Upper lobe of left lung (tissue), 6 donors: ENCODE measurements around the gene ERFE. TPM values are rescaled to one million over a fixed set of nuclear protein-coding genes. Genes with fewer than 3 reads are reported as not detected.

ENCODE experiments used
- ATAC-seq, 2 donors: fragments of 200-7000 bp; cut with Tn5 transposase; one replicate each; pipeline ENCODE4 v1.9.1; 2022; ENCODE audit warnings: mild to moderate bottlenecking in 2 of 2, moderate library complexity in 2 of 2; ENCODE audit not compliant: low FRiP score in 2 of 2
- DNase-seq, 2 donors: peaks; one replicate each; pipeline ENCODE4 v3.0.0-alpha.2; 2019 to 2020
- H3K27ac ChIP-seq, 4 donors: fragments of 200-600 bp; sonication (generic); one replicate each; pipeline ENCODE4 v1.5.1; 2016 to 2019
- H3K27me3 ChIP-seq, 4 donors: fragments of 200-600 bp; sonication (generic); one replicate each; pipeline ENCODE4 v1.5.1; 2017 to 2019
- H3K36me3 ChIP-seq, 4 donors: fragments of 200-600 bp; sonication (generic); one replicate each; pipeline ENCODE4 v1.5.1; 2016 to 2019
- H3K4me1 ChIP-seq, 4 donors: fragments of 200-600 bp; sonication (generic); one replicate each; pipeline ENCODE4 v1.5.1; 2018 to 2019
- H3K4me3 ChIP-seq, 4 donors: fragments of 200-600 bp; sonication (generic); one replicate each; pipeline ENCODE4 v1.5.1; 2017 to 2019; ENCODE audit warnings: mild to moderate bottlenecking in 2 of 4, moderate library complexity in 1 of 4
- H3K9me3 ChIP-seq, 4 donors: fragments of 200-600 bp; sonication (generic); one replicate each; pipeline ENCODE4 v1.5.1; 2018 to 2019
- EP300 ChIP-seq, 4 donors: sonication (generic); formaldehyde crosslinking; IDR thresholded peaks; one replicate each; pipeline ENCODE4 v1.5.1; 2017; ENCODE audit warnings: antibody characterized with exemption in 4 of 4, control low read depth in 2 of 4
- POLR2A ChIP-seq, 4 donors: fragments of 450-650 bp; IDR thresholded peaks; one replicate each; pipeline ENCODE4 v1.5.1; 2016 to 2017; ENCODE audit warnings: antibody characterized with exemption in 4 of 4, mild to moderate bottlenecking in 2 of 4
- POLR2AphosphoS5 ChIP-seq, 2 donors: sonication (generic); formaldehyde crosslinking; IDR thresholded peaks; one replicate each; pipeline ENCODE4 v1.5.1; 2017; ENCODE audit warnings: antibody characterized with exemption in 2 of 2
- WGBS, 2 donors: methylation state at CpG; one replicate each; pipeline ENCODE4 v1.1.5; 2017 to 2018; 5-methylcytosine and 5-hydroxymethylcytosine counted together
- total RNA-seq, 6 donors: library from RNA; depleted of rRNA in 4 of 6; stranded (reverse); fragments of >200 nt in 4 of 6; gene quantifications; one replicate each; pipeline versions ENCODE4 v1.1.0 to v1.2.1, GENCODE V29; 2016 to 2021
- TF ChIP-seq, protein P1 (sequence below), 6 experiments: fragments of 450-650 bp in 4 of 6; fragments of 200-600 bp in 2 of 6; sonication (generic) in 2 of 6; IDR thresholded peaks; one replicate each; pipeline ENCODE4 v1.5.1; 2016 to 2019; ENCODE audit warnings: antibody characterized with exemption in 6 of 6
- donor health status: DM: no; HTN: no; CAD: no; lungs with moderate emphysema.
- donor health status: DM: no; HTN: yes; CAD: no; lungs with severe emphysema.

Gene ERFE
- total RNA-seq, 6 donors from 2014 or later, result 0.30 to 1.1 (median 0.43) TPM; not detected in 3

DNA sequence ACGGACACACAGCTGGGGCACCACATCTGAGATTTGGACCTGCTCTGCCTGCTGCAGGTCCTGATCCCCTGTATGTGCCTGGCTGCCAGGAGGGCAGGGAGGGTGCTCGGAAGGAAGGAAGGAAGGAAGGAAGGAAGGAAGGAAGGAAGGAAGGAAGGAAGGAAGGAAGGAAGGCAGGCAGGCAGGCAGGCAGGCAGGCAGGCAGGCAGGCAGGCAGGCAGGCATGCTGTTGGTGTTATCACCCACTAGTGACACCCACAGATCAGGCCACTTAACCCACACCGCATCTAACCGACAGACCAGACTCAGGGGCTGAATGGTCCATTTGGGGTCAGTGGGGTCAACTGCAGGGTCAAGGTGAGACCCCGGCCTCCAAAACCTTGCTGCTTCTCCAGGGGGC is 14.5 kb upstream of the ERFE start:
- ATAC-seq (no peak), DNase-seq (no peak)
- H3K9me3 ChIP-seq, result no peaks in the 10 kb centered on the region
- WGBS, 2 donors, result 74 to 88% methylated on average over 5 of the region's 5 CpGs
- H3K27ac ChIP-seq, result no peak overlapping the region
- TF ChIP-seq EP300 (IDR thresholded peaks at IDR 0.05), result no peak
- no peak for TF ChIP-seq POLR2A (IDR thresholded peaks at IDR 0.05)
- TF ChIP-seq, protein P1, sequence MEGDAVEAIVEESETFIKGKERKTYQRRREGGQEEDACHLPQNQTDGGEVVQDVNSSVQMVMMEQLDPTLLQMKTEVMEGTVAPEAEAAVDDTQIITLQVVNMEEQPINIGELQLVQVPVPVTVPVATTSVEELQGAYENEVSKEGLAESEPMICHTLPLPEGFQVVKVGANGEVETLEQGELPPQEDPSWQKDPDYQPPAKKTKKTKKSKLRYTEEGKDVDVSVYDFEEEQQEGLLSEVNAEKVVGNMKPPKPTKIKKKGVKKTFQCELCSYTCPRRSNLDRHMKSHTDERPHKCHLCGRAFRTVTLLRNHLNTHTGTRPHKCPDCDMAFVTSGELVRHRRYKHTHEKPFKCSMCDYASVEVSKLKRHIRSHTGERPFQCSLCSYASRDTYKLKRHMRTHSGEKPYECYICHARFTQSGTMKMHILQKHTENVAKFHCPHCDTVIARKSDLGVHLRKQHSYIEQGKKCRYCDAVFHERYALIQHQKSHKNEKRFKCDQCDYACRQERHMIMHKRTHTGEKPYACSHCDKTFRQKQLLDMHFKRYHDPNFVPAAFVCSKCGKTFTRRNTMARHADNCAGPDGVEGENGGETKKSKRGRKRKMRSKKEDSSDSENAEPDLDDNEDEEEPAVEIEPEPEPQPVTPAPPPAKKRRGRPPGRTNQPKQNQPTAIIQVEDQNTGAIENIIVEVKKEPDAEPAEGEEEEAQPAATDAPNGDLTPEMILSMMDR (IDR thresholded peaks at IDR 0.05), result no peak
- TF ChIP-seq POLR2AphosphoS5 (IDR thresholded peaks at IDR 0.05), result no peak
- no peak overlapping the region for H3K4me3 ChIP-seq
- peaks cover 4 to 25% (median 14%) of the 10 kb centered on the region in 4 donors for H3K4me1 ChIP-seq
- H3K27me3 ChIP-seq, result no peaks in the 10 kb centered on the region
- H3K36me3 ChIP-seq, result no peaks in the 10 kb centered on the region

DNA sequence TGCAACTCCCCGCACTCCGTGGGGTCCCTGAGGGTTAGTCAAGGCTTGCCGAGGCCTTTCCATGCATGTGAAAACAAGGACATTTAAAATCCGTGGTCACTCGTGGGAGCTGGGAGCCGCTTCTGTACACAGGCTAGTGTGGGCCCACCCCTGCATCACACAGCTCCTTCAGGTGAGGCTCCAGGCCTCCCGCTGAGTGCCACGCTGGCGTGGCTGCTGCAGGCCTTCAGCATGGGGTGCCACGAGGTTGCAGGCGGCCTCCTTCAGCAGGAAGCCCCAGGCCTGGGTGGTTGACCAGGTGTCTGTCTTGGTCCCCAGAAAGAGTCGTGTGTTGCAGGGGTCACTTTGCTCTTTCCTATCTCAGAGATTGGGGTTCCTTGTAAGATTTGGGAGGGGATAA is 13.7 kb upstream of the ERFE start:
- no peaks in the 10 kb centered on the region for H3K27me3 ChIP-seq
- H3K9me3 ChIP-seq, result no peaks in the 10 kb centered on the region
- TF ChIP-seq POLR2A (IDR thresholded peaks at IDR 0.05) (no peak), POLR2AphosphoS5 (IDR thresholded peaks at IDR 0.05) (no peak), EP300 (IDR thresholded peaks at IDR 0.05) (no peak)
- TF ChIP-seq, protein P1 (IDR thresholded peaks at IDR 0.05), result no peak
- H3K36me3 ChIP-seq, result no peaks in the 10 kb centered on the region
- peaks cover 4 to 19% (median 14%) of the 10 kb centered on the region in 4 donors for H3K4me1 ChIP-seq
- peak in 1 of 2 donors; percentile 71 for DNase-seq
- H3K4me3 ChIP-seq, result no peak overlapping the region
- no peak overlapping the region for H3K27ac ChIP-seq
- no peak for ATAC-seq
- WGBS, 2 donors, result 87 to 89% methylated on average over 6 to 11 of the region's 12 CpGs

DNA sequence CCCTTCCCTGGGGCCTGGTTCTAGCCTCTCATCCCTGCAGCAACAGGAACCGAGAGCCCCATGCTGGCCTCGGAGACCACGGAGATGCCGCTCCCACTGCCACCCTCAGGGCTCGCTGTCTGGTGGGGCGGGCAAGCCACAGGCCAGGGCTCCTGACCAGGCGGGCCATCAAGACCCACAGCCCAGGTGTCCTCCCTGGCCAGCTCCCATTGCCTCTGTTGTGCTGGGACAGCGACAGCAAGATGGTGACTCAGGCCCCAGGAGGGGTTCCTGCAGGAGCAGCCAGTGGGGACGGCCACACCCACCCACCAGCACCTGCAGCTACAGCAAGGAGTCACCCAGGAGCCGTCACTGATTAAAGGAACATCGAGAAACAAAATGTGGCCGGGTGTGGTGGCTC is 12.9 kb upstream of the ERFE start:
- H3K27ac ChIP-seq, result no peak overlapping the region
- ATAC-seq (no peak), DNase-seq (peak in 1 of 2 donors; percentile 77)
- no peaks in the 10 kb centered on the region for H3K9me3 ChIP-seq
- peaks cover 4 to 19% (median 14%) of the 10 kb centered on the region in 4 donors for H3K4me1 ChIP-seq
- H3K4me3 ChIP-seq, result no peak overlapping the region
- TF ChIP-seq POLR2AphosphoS5 (IDR thresholded peaks at IDR 0.05), result no peak
- no peak for TF ChIP-seq POLR2A (IDR thresholded peaks at IDR 0.05)
- TF ChIP-seq, protein P1 (IDR thresholded peaks at IDR 0.05), result no peak
- no peak for TF ChIP-seq EP300 (IDR thresholded peaks at IDR 0.05)
- H3K27me3 ChIP-seq, result no peaks in the 10 kb centered on the region
- 84 to 100% methylated on average over 3 to 12 of the region's 12 CpGs for WGBS, 2 donors
- H3K36me3 ChIP-seq, result no peaks in the 10 kb centered on the region

DNA sequence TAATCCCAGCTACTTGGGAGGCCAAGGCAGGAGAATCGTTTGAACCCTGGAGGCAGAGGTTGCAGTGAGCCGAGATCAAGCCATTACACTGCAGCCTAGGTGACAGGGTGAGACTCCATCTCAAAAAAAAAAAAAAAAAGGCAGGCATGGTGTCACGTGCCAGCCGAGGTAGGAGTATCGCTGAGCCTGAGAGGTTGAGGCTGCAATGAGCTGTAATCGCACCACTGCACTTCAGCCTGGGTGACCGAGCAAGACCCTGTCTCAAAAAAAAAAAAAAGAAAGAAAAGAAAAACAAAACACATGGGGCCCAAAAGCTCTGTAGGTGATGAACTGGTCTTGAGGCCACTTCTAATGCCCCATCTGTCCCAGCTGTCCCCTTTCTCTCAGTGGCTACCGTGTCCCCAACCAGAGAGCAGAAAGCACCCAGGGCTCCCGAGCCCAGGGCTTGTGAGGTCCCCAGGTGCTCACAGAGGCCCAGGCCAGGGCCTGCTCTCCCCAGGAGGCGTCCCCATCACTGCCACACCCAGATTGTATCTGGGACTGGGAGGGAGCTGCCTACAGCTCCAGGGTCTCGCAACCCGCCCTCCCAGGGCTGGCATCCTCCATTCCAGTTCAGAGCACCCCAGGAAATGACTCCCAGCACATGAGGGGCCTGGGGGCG is 11.8 kb upstream of the ERFE start:
- Histone ChIP-seq H3K4me3 (no peak overlapping the region), H3K9me3 (no peaks in the 10 kb centered on the region), H3K27ac (no peak overlapping the region), H3K27me3 (no peaks in the 10 kb centered on the region), H3K36me3 (no peaks in the 10 kb centered on the region), H3K4me1 (peaks cover 0 to 10% (median 4%) of the 10 kb centered on the region in 4 donors)
- TF ChIP-seq POLR2A (IDR thresholded peaks at IDR 0.05) (no peak), POLR2AphosphoS5 (IDR thresholded peaks at IDR 0.05) (no peak), EP300 (IDR thresholded peaks at IDR 0.05) (no peak)
- TF ChIP-seq, protein P1 (IDR thresholded peaks at IDR 0.05), result no peak
- WGBS, 2 donors, result 85 to 91% methylated on average over 10 to 13 of the region's 13 CpGs
- ATAC-seq (no peak), DNase-seq (no peak)

DNA sequence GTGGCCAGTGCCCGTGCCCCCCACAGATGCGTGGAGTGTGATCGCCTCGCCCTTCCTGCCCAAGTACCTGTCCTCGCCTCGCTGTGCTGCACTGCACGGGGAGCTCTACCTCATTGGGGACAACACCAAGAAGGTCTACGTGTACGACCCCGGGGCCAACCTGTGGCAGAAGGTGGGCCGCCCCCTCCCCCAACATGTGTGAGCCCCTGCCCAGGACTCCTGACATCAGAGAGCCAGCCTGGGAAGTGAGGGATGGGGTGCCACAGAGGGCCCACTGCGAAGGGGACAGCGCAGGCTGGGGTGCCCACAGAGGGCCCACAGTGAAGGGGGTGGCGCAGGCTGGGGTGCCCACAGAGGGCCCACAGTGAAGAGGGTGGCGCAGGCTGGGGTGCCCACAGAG is 9.8 kb upstream of the ERFE start:
- no peak for ATAC-seq
- 90 to 96% methylated on average over 11 to 15 of the region's 15 CpGs for WGBS, 2 donors

More for the DNA sequence above, 9.8 kb upstream of the ERFE start:
- Histone ChIP-seq H3K4me1 (no peaks in the 10 kb centered on the region), H3K27ac (no peak overlapping the region), H3K9me3 (no peaks in the 10 kb centered on the region), H3K36me3 (no peaks in the 10 kb centered on the region), H3K4me3 (no peak overlapping the region), H3K27me3 (no peaks in the 10 kb centered on the region)
- TF ChIP-seq, protein P1 (IDR thresholded peaks at IDR 0.05), result no peak
- no peak for TF ChIP-seq EP300 (IDR thresholded peaks at IDR 0.05)
- TF ChIP-seq POLR2A (IDR thresholded peaks at IDR 0.05), result no peak
- TF ChIP-seq POLR2AphosphoS5 (IDR thresholded peaks at IDR 0.05), result no peak
- no peak for DNase-seq
